AG08396 (cell line): ENCODE measurements around the gene NRG3.

Source experiments
- DNase-seq: peaks from one replicate; pipeline ENCODE4 v3.0.0; 2012; ENCODE audit warnings: low spot score, mixed read lengths

The NRG3 gene

GRCh38 chr10:81874875-81875466 lies at the start of gene NRG3:
TSS of gene NRG3 (plus strand) at chr10:81875194.
- no peak for DNase-seq

GRCh38 chr10:81828251-81828650 lies 46.7 kb upstream of the NRG3 start:
- DNase-seq = no peak

- no peak for DNase-seq
Observed at GRCh38 chr10:81831060-81831459, 43.9 kb upstream of the NRG3 start.

- no peak for DNase-seq
Observed at GRCh38 chr10:81838950-81839349, 36.0 kb upstream of the NRG3 start.

- DNase-seq = no peak
Observed at GRCh38 chr10:81843042-81843441, 32.0 kb upstream of the NRG3 start.

- no peak for DNase-seq
Observed at GRCh38 chr10:81847675-81848074, 27.3 kb upstream of the NRG3 start.

- DNase-seq = no peak
Observed at GRCh38 chr10:81848514-81848913, 26.5 kb upstream of the NRG3 start.

- DNase-seq = no peak
Observed at GRCh38 chr10:81848931-81849330, 26.1 kb upstream of the NRG3 start.

GRCh38 chr10:81862596-81862995 lies 12.4 kb upstream of the NRG3 start:
- no peak for DNase-seq

GRCh38 chr10:81863771-81864170 lies 11.2 kb upstream of the NRG3 start:
- DNase-seq = no peak

- no peak for DNase-seq
Observed at GRCh38 chr10:81865581-81865980, 9.4 kb upstream of the NRG3 start.

GRCh38 chr10:81866753-81867152 lies 8.2 kb upstream of the NRG3 start:
- DNase-seq = no peak

GRCh38 chr10:81870472-81870871 lies 4.5 kb upstream of the NRG3 start:
- no peak for DNase-seq

- no peak for DNase-seq
Observed at GRCh38 chr10:81871558-81871957, 3.4 kb upstream of the NRG3 start.

GRCh38 chr10:81872206-81872862 lies 2.7 kb upstream of the NRG3 start:
- DNase-seq = no peak

- no peak for DNase-seq
Observed at GRCh38 chr10:81873231-81873931, 1.6 kb upstream of the NRG3 start.

GRCh38 chr10:81873932-81874816 lies 820 bp upstream of the NRG3 start:
- DNase-seq = peak; percentile 13

- no peak for DNase-seq
Observed at GRCh38 chr10:81875467-81876252, 666 bp downstream of the NRG3 start.

- DNase-seq = no peak
Observed at GRCh38 chr10:81876253-81877077, 1.5 kb downstream of the NRG3 start.

- no peak for DNase-seq
Observed at GRCh38 chr10:81877596-81877995, 2.6 kb downstream of the NRG3 start.

- DNase-seq = no peak
Observed at GRCh38 chr10:81882011-81882410, 7.0 kb downstream of the NRG3 start.
